Karpas-422 (cell line): Measurements from ENCODE around the gene MGAT4A. TPM values are rescaled to one million over a fixed set of nuclear protein-coding genes. Genes with fewer than 3 reads are reported as not detected.

Experiments
- DNase-seq: peaks from one replicate; pipeline ENCODE4 v3.0.0-alpha.2; 2015
- H2AFZ ChIP-seq: fragments of 200-600 bp; sonication (generic); 2 replicates; pipeline ENCODE4 v1.6.1; 2014; ENCODE audit warnings: antibody characterized with exemption, low read length, mixed read lengths
- H3K27ac ChIP-seq: fragments of 200-600 bp; sonication (generic); 2 replicates; pipeline ENCODE4 v1.5.1; 2014; ENCODE audit warnings: mild to moderate bottlenecking, low read length, moderate library complexity
- H3K27me3 ChIP-seq: fragments of 200-600 bp; sonication (generic); 2 replicates; pipeline ENCODE4 v1.6.1; 2014; ENCODE audit warnings: low read length, mixed read lengths
- H3K36me3 ChIP-seq: fragments of 200-600 bp; sonication (generic); 2 replicates; pipeline ENCODE4 v1.6.1; 2014; ENCODE audit warnings: low read length, mixed read lengths; ENCODE audit not compliant: insufficient read depth
- H3K4me1 ChIP-seq: fragments of 200-600 bp; sonication (generic); 2 replicates; pipeline ENCODE4 v1.6.1; 2014; ENCODE audit warnings: mild to moderate bottlenecking, low read length, mixed read lengths
- H3K4me2 ChIP-seq: fragments of 200-600 bp; sonication (generic); 2 replicates; pipeline ENCODE4 v1.6.1; 2014; ENCODE audit warnings: low read length, low read depth, mild to moderate bottlenecking; ENCODE audit not compliant: poor library complexity, severe bottlenecking
- H3K4me3 ChIP-seq: fragments of 200-600 bp; sonication (generic); 2 replicates; pipeline ENCODE4 v1.5.1; 2014; ENCODE audit warnings: mild to moderate bottlenecking, antibody characterized with exemption, low read length, mixed read lengths
- H3K79me2 ChIP-seq: fragments of 200-600 bp; sonication (generic); 2 replicates; pipeline ENCODE4 v1.6.1; 2014; ENCODE audit warnings: mild to moderate bottlenecking, low read length, mixed read lengths
- H3K9ac ChIP-seq: fragments of 200-600 bp; sonication (generic); 2 replicates; pipeline ENCODE4 v1.6.0; 2014; ENCODE audit warnings: low read length
- H3K9me2 ChIP-seq: fragments of 200-600 bp; sonication (generic), shearing (Covaris generic); replicated peaks from 2 replicates; pipeline ENCODE4 v1.6.0; 2014; ENCODE audit warnings: mild to moderate bottlenecking, low read length, moderate library complexity; ENCODE audit not compliant: insufficient read depth
- H3K9me3 ChIP-seq: fragments of 300-700, 200-600 bp; sonication (generic); 2 replicates; pipeline ENCODE4 v1.6.1; 2014; ENCODE audit warnings: low read length, mixed read lengths
- H4K20me1 ChIP-seq: fragments of 200-600 bp; sonication (generic); 2 replicates; pipeline ENCODE4 v1.6.1; 2014; ENCODE audit warnings: mild to moderate bottlenecking, antibody characterized with exemption, low read length, low read depth; ENCODE audit not compliant: insufficient read depth
- total RNA-seq: library from RNA; depleted of rRNA; stranded (reverse); fragments of >200 nt; shearing (Covaris generic); gene quantifications from 2 replicates; pipeline ENCODE4 v1.2.3, GENCODE V29; 2014; ENCODE audit warnings: low replicate concordance

The MGAT4A gene
- total RNA-seq, 1 experiment from 2014 or later: 0.15 TPM

DNA sequence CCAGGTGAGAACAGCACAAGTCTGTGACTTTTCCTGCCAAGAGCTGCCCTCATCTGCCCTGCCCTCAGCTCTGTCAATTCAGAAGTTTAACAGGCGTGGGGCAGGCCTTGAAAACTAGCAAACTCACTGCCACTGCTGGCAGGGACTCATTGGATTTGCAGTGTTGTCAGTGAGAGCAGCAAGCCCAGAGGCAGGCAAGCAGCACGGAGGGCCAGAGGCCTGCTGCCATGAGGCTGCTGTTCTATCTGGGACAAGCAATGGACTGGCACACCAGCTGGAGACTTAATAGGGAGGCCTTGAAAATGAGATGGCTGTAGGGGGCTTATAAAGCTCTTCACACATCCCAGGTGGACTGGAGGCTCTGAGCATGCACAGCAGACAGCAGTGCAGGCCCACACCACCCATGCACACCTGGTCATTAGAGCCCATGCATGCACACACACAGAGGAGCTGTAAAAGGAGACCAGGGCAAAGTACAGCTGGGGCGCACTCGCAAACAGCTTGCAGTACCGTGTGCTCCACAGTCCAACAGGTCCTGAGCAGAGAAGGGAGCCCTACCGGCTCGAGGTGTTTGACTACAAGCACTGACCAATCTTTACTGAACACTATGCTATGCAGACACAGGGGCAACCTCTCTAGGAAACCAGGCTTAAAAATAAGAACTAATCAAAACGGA is 28.7 kb downstream of the MGAT4A start:
- H2AFZ ChIP-seq: no peak overlapping the region
- H3K27me3 ChIP-seq: no peaks in the 10 kb centered on the region
- DNase-seq: no peak
- no peak overlapping the region for H3K4me2 ChIP-seq
- H3K4me3 ChIP-seq: no peak overlapping the region
- no peak overlapping the region for H3K9ac ChIP-seq
- no peaks in the 10 kb centered on the region for H3K9me2 ChIP-seq
- H3K4me1 ChIP-seq: peaks cover 4% of the 10 kb centered on the region; the same call in 1 of the 2 replicates
- H3K79me2 ChIP-seq: no peaks in the 10 kb centered on the region
- H3K36me3 ChIP-seq: no peaks in the 10 kb centered on the region
- no peaks in the 10 kb centered on the region for H4K20me1 ChIP-seq
- no peaks in the 10 kb centered on the region for H3K9me3 ChIP-seq
- H3K27ac ChIP-seq: no peak overlapping the region

DNA sequence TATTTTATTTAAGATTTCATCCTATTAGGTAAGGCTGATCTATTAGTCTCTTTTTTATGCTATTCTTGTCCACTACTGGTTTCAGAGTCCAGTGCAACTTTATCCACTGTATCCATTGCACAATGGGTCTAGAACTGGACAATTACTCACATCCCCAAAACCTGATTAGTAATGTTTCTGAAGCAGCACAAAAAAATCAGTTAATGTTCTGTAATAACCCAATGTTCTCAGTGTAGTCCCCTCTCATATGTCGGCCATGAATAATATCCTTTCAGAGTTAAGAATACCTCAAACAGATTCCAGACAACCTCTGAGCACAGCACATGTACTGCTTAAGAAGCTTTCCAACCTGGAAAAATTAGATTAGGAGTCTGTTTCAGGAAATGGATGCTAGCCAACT is 29.7 kb downstream of the MGAT4A start:
- H3K4me1 ChIP-seq: peaks cover 4% of the 10 kb centered on the region; the same call in 1 of the 2 replicates
- H3K27ac ChIP-seq: no peak overlapping the region
- no peak for DNase-seq
- no peak overlapping the region for H2AFZ ChIP-seq
- H3K9me2 ChIP-seq: no peaks in the 10 kb centered on the region
- no peak overlapping the region for H3K4me2 ChIP-seq
- no peaks in the 10 kb centered on the region for H4K20me1 ChIP-seq
- no peak overlapping the region for H3K9ac ChIP-seq
- H3K4me3 ChIP-seq: no peak overlapping the region
- H3K79me2 ChIP-seq: no peaks in the 10 kb centered on the region
- H3K36me3 ChIP-seq: no peaks in the 10 kb centered on the region
- H3K27me3 ChIP-seq: no peaks in the 10 kb centered on the region
- no peaks in the 10 kb centered on the region for H3K9me3 ChIP-seq

DNA sequence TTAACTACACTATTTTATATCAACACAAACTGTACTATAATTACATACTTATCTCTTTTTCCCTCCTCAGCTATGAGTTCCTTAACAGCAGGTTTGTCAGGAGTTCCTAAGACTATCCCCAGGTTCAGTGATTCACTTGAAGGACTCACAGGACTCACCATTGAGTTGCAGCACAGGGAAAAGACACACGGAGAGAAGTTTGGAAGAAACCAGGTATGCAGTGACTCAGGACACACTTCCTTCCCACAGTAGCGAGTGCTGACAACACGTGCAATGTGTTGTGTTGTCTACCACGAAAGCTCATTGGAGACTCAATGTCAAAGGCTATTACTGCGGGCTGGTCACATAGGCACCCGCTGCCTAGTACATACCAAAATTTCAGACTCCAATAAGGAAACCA is 32.0 kb downstream of the MGAT4A start:
- no peaks in the 10 kb centered on the region for H3K36me3 ChIP-seq
- no peaks in the 10 kb centered on the region for H3K27me3 ChIP-seq
- no peak overlapping the region for H3K4me2 ChIP-seq
- H3K4me3 ChIP-seq: no peak overlapping the region
- H3K4me1 ChIP-seq: peaks cover 4% of the 10 kb centered on the region; the same call in 1 of the 2 replicates
- H3K9ac ChIP-seq: no peak overlapping the region
- peak; percentile 30 for DNase-seq
- no peaks in the 10 kb centered on the region for H4K20me1 ChIP-seq
- H3K79me2 ChIP-seq: no peaks in the 10 kb centered on the region
- no peak overlapping the region for H3K27ac ChIP-seq
- no peaks in the 10 kb centered on the region for H3K9me3 ChIP-seq
- no peak overlapping the region for H2AFZ ChIP-seq
- H3K9me2 ChIP-seq: no peaks in the 10 kb centered on the region

DNA sequence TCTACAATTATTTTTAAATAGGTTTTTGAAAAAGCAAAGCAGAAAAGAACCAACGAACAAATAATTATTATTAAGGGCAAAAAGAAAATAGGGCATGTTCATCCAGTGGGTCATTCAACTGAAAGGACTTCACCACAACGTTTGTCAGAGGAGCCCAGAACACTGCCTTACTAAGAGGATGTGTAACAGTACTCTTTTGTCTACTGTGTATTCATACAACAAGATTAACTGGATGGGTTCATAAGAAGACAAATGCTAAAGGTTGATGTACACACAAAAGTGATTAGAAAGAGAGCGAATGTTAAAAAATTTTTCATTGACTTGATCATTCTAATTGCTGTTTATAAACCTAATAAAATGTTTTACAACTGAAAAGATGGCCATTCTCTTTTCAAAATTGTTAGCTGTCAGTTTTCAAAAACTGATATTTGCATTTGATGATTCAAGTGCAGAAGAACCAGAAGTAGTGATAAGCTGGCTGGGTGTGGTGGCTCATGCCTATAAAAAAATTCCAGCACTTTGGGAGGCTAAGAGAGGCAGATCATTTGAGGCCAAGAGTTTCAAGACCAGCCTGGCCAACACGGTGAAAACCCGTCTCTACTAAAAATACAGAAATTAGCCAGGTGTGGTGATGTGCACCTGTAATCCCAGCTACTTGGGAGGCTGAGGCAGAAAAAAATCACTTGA is 33.1 kb downstream of the MGAT4A start:
- no peak overlapping the region for H2AFZ ChIP-seq
- H4K20me1 ChIP-seq: no peaks in the 10 kb centered on the region
- no peaks in the 10 kb centered on the region for H3K9me3 ChIP-seq
- H3K9me2 ChIP-seq: no peaks in the 10 kb centered on the region
- no peak for DNase-seq
- no peak overlapping the region for H3K9ac ChIP-seq
- H3K4me3 ChIP-seq: no peak overlapping the region
- H3K36me3 ChIP-seq: no peaks in the 10 kb centered on the region
- no peak overlapping the region for H3K27ac ChIP-seq
- no peaks in the 10 kb centered on the region for H3K27me3 ChIP-seq
- H3K79me2 ChIP-seq: no peaks in the 10 kb centered on the region
- H3K4me2 ChIP-seq: no peak overlapping the region
- peaks cover 4% of the 10 kb centered on the region; the same call in 1 of the 2 replicates for H3K4me1 ChIP-seq

DNA sequence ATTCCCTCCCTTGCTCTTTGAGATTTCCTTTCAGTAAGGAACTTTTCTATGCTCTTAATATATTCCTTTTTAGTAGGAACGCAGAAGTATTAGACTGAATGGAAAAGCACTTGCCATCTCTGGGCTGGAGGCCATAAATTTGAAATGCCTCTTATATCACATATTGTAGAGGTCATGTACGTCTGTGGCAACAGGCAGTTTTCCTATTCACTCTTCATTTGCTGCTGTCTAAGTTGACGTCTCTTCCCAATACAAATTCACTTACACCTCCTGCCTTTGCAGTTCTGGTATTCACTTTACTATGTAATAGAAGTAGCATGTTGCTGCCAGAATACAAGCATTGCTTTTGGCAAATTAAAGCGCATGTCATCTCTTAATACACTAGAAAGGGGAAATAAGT is 34.7 kb downstream of the MGAT4A start:
- no peak for DNase-seq
- no peak overlapping the region for H3K27ac ChIP-seq

DNA sequence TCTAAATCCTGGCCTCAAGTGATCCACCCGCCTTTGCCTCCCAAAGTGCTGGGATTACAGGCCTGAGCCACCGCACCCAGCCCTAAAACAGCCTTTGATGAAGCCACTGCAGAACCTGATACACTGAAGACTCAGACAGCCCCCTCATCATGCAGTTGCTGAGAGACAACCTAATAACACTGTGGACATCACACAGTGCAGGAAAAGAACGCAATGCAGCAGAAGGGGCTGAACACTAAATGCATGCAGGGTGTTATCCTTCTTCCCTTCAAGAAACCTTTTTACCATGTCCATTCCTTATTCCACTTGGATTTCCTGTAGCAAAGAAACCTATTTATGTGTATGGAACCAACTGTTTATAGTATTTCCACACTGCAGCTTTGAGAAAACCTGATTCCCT is 35.7 kb downstream of the MGAT4A start:
- no peaks in the 10 kb centered on the region for H3K9me2 ChIP-seq
- H3K4me3 ChIP-seq: no peak overlapping the region
- no peaks in the 10 kb centered on the region for H3K27me3 ChIP-seq
- no peak overlapping the region for H2AFZ ChIP-seq
- H3K4me1 ChIP-seq: no peaks in the 10 kb centered on the region
- no peak overlapping the region for H3K27ac ChIP-seq
- DNase-seq: no peak
- H3K4me2 ChIP-seq: no peak overlapping the region
- H3K9ac ChIP-seq: no peak overlapping the region
- no peaks in the 10 kb centered on the region for H3K36me3 ChIP-seq
- no peaks in the 10 kb centered on the region for H3K9me3 ChIP-seq
- H3K79me2 ChIP-seq: no peaks in the 10 kb centered on the region
- H4K20me1 ChIP-seq: no peaks in the 10 kb centered on the region

More for the DNA sequence above, 34.7 kb downstream of the MGAT4A start:
- no peaks in the 10 kb centered on the region for H3K9me2 ChIP-seq
- no peaks in the 10 kb centered on the region for H3K27me3 ChIP-seq
- H3K4me1 ChIP-seq: no peaks in the 10 kb centered on the region
- no peaks in the 10 kb centered on the region for H3K79me2 ChIP-seq
- no peak overlapping the region for H2AFZ ChIP-seq
- no peak overlapping the region for H3K4me3 ChIP-seq
- no peaks in the 10 kb centered on the region for H3K36me3 ChIP-seq
- no peak overlapping the region for H3K9ac ChIP-seq
- no peak overlapping the region for H3K4me2 ChIP-seq
- H4K20me1 ChIP-seq: no peaks in the 10 kb centered on the region
- no peaks in the 10 kb centered on the region for H3K9me3 ChIP-seq

DNA sequence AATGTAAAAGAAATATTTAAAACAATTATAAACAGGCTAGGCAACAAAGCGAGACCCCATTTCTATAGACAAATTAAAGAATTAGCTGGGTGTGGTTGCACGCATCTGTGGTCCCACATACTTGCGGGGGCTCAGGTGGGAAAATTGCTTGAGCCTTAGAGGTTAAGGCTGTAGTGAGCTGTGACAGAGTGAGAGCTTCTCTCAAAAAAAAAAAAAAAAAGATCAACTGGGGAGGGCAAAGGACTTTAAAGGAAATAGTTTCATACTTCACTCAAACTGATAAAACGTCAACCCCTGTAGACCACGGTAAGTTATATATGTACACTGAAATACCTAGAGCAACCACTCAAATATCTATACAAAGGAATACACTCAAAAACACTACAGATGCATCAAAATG is 37.5 kb downstream of the MGAT4A start:
- DNase-seq: no peak
- Histone ChIP-seq H3K4me1 (no peaks in the 10 kb centered on the region), H2AFZ (no peak overlapping the region)

DNA sequence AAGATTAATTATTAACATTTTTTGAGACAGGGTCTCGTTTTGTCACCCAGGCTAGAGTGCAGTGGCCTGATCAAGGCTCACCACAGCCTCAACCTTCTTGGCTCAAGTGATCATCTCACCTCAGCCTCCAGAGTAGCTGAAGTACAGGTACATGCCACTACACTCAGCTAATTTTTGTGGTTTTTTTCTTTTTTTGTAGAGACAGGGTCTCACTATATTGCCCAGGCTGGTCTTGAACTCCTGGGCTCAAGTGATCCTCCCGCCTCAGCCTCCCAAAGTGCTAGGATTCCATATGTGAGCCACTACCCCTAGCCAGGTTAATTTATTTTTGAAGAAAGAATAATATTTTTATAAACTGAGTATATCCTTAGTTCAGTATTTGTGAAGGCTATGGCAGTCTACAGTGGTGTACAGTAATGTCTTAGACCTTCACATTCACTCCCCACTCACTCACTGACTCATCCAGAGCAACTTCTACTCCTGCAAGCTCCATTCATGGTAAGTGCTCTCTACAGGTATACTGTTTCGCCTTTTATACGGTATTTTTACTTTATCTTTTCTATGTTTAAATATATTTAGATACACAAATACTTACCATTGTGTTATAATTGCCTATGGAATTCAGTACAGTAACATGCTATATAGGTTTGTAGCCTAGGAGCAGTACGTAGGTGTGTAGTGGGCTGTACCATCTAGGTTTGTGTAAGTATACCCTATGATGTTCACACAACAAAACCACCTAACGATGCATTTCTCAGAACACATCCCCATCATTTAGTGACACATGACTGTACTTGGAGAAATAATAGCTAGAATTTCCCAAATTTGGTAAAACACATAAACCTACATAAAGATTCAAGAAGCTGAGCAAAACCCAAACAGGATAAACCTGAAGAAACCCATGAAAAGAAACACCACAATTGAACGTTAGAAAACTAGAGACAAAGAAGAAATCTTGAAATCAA is 38.6 kb downstream of the MGAT4A start:
- H2AFZ ChIP-seq: no peak overlapping the region
- no peak overlapping the region for H3K9ac ChIP-seq
- H3K27me3 ChIP-seq: no peaks in the 10 kb centered on the region
- no peak overlapping the region for H3K27ac ChIP-seq
- DNase-seq: no peak
- H3K4me2 ChIP-seq: no peak overlapping the region
- no peaks in the 10 kb centered on the region for H3K36me3 ChIP-seq
- no peaks in the 10 kb centered on the region for H3K4me1 ChIP-seq
- H3K4me3 ChIP-seq: no peak overlapping the region
- no peaks in the 10 kb centered on the region for H4K20me1 ChIP-seq
- H3K9me3 ChIP-seq: no peaks in the 10 kb centered on the region
- no peaks in the 10 kb centered on the region; the same call in 1 of the 2 replicates for H3K9me2 ChIP-seq
- H3K79me2 ChIP-seq: no peaks in the 10 kb centered on the region

More for the DNA sequence above, 37.5 kb downstream of the MGAT4A start:
- Histone ChIP-seq H3K9me2 (no peaks in the 10 kb centered on the region; the same call in 1 of the 2 replicates), H3K9ac (no peak overlapping the region), H3K27ac (no peak overlapping the region), H3K27me3 (no peaks in the 10 kb centered on the region), H3K4me2 (no peak overlapping the region), H4K20me1 (no peaks in the 10 kb centered on the region), H3K36me3 (no peaks in the 10 kb centered on the region), H3K9me3 (no peaks in the 10 kb centered on the region), H3K4me3 (no peak overlapping the region), H3K79me2 (no peaks in the 10 kb centered on the region)
